K562 (cell line): ENCODE measurements around the gene TRIM38. TPM values are rescaled to one million over a fixed set of nuclear protein-coding genes. Genes with fewer than 3 reads are reported as not detected.

ENCODE experiments used
- DEAF1 ChIP-seq: fragments of 450-650 bp; formaldehyde crosslinking; IDR thresholded peaks from 2 replicates; pipeline ENCODE4 v1.4.0; 2020; ENCODE audit warnings: mild to moderate bottlenecking, moderate library complexity
- FOSL1 ChIP-seq: fragments of 200-800 bp; sonication (Bioruptor generic); conservative IDR thresholded peaks from 2 replicates; pipeline ENCODE4 v1.6.1; 2016; ENCODE audit warnings: missing genetic modification characterization, missing compliant biosample characterization
- HDAC1 ChIP-seq, 2 experiments: fragments of 450-650 bp; IDR thresholded peaks; 2 replicates each; pipeline ENCODE4 v1.6.1; 2016 to 2017; ENCODE audit warnings: inconsistent platforms in 1 of 2, mild to moderate bottlenecking in 1 of 2, moderate library complexity in 1 of 2
- HDAC2 ChIP-seq: fragments of 450-650 bp; IDR thresholded peaks from 2 replicates; pipeline ENCODE4 v1.6.1; 2016; ENCODE audit warnings: mild to moderate bottlenecking
- MNT ChIP-seq, 2 experiments: fragments of 450-650 bp; conservative IDR thresholded peaks; 2 replicates each; pipeline ENCODE4 v1.6.1; 2017; ENCODE audit warnings: mild to moderate bottlenecking in 2 of 2, moderate library complexity in 2 of 2
- MYNN ChIP-seq, 2 experiments: sonication (generic); formaldehyde crosslinking in 1 of 2; IDR thresholded peaks; 2 replicates each; pipeline versions ENCODE4 v1.5.0 to v1.6.1; 2016 to 2020; ENCODE audit warnings: antibody characterized with exemption in 1 of 2, missing genetic modification reagents in 1 of 2
- NR0B1 ChIP-seq: fragments of 450-650 bp; IDR thresholded peaks from one replicate; pipeline ENCODE4 v1.6.1; 2018; ENCODE audit warnings: mild to moderate bottlenecking, moderate library complexity; ENCODE audit not compliant: partially characterized antibody
- SAP30 ChIP-seq: fragments of 200-600 bp; sonication (generic); IDR thresholded peaks from 2 replicates; pipeline ENCODE4 v1.6.1; 2012; ENCODE audit warnings: borderline replicate concordance, low read depth, mild to moderate bottlenecking, moderate library complexity, low read length, control low read depth, inconsistent platforms; ENCODE audit not compliant: insufficient read depth, poor library complexity, severe bottlenecking
- ZNF384 ChIP-seq: IDR thresholded peaks from 2 replicates; pipeline ENCODE4 v1.6.1; 2012; ENCODE audit warnings: low read depth, low read length, improper control_type of control experiment
- ZNF830 ChIP-seq: fragments of 250-450 bp; sonication (Bioruptor Pico); IDR thresholded peaks from 2 replicates; pipeline ENCODE4 v1.5.0; 2021; ENCODE audit warnings: mild to moderate bottlenecking
- polyA plus RNA-seq, 8 experiments: library from polyadenylated mRNA; depleted of rRNA in 4 of 8; stranded (reverse) in 5 of 8; unstranded in 3 of 8; fragments of >200 nt; fragmentation: Nextera tagmentation in 2 of 8; fragmentation: Illumina TruSeq in 1 of 8; extraction: Ambion mirVana in 2 of 8; extraction: Trizol in 1 of 8; gene quantifications; 2 replicates each; pipeline versions ENCODE4 v1.2.1 to v1.2.3, GENCODE V29; 2011 to 2014; ENCODE audit warnings: inconsistent platforms in 1 of 8, missing spikeins in 1 of 8
- total RNA-seq, 7 experiments: library from RNA; depleted of rRNA in 6 of 7; stranded (reverse); fragments of >200 nt in 6 of 7; fragmentation: Illumina TruSeq in 2 of 7; extraction: Trizol in 2 of 7; gene quantifications; 2 replicates each; pipeline versions ENCODE4 v1.2.1 to v1.2.3, GENCODE V29; 2011 to 2021; ENCODE audit warnings: low replicate concordance in 1 of 7

The TRIM38 gene
- total and polyA plus RNA-seq, 9 of the 15 experiments (the other 6 are each of a cell fraction or from before 2014, with no cell fraction given) = 1.7 to 6.7 (median 6.3) TPM

GRCh38 chr6:26033941-26034354 lies 71.3 kb downstream of the TRIM38 start (continued):
- TF ChIP-seq DEAF1 (CRISPR knock-in tag) (0 out of 2 replicates have a peak, but pooled peaks have one; percentile 23), HDAC2 (peak; percentile 70), MYNN (IDR thresholded peaks at IDR 0.05) (peak; percentile 41; the same call in 1 of the 2 replicates), MYNN (CRISPR knock-in tag; IDR thresholded peaks at IDR 0.05) (no peak), NR0B1 (no peak), ZNF384 (0 out of 2 replicates have a peak, but pooled peaks have one; percentile 54), HDAC1 (IDR thresholded peaks at IDR 0.05) (peak in 1 of 2 experiments; percentile 67; a peak in 2 of 4 replicates), FOSL1 (tag) (no peak; the same call in 1 of the 2 replicates), ZNF830 (CRISPR knock-in tag) (no peak), MNT (conservative IDR thresholded peaks at IDR 0.05) (peak; percentile 13 to 22; a peak in 1 of 4 replicates), SAP30 (peak; percentile 50)
